OCI-LY1 (cell line): ENCODE results near the gene DCAF7.

Source experiments
- EZH2 ChIP-seq: fragments of 200-600 bp; sonication (generic), shearing (Covaris generic); IDR thresholded peaks from 2 replicates; pipeline ENCODE4 v1.8.0; 2017; ENCODE audit warnings: borderline replicate concordance, mixed run types, mild to moderate bottlenecking, antibody characterized with exemption, low read length, moderate library complexity, mixed read lengths
- TF ChIP-seq, protein P1 (sequence below): fragments of 200-600 bp; sonication (generic), shearing (Covaris generic); IDR thresholded peaks from 2 replicates; pipeline ENCODE4 v1.5.1; 2017; ENCODE audit warnings: mild to moderate bottlenecking, antibody characterized with exemption, low read length, moderate library complexity, mixed read lengths

- TF ChIP-seq, protein P1, sequence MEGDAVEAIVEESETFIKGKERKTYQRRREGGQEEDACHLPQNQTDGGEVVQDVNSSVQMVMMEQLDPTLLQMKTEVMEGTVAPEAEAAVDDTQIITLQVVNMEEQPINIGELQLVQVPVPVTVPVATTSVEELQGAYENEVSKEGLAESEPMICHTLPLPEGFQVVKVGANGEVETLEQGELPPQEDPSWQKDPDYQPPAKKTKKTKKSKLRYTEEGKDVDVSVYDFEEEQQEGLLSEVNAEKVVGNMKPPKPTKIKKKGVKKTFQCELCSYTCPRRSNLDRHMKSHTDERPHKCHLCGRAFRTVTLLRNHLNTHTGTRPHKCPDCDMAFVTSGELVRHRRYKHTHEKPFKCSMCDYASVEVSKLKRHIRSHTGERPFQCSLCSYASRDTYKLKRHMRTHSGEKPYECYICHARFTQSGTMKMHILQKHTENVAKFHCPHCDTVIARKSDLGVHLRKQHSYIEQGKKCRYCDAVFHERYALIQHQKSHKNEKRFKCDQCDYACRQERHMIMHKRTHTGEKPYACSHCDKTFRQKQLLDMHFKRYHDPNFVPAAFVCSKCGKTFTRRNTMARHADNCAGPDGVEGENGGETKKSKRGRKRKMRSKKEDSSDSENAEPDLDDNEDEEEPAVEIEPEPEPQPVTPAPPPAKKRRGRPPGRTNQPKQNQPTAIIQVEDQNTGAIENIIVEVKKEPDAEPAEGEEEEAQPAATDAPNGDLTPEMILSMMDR: peak; percentile 33; the same call in 1 of the 2 replicates
- no peak for TF ChIP-seq EZH2
These were observed 71.7 kb downstream of the DCAF7 start, which contains the start of gene MAP3K3 for GRCh38 chr17:63621684-63622573.
